Heart left ventricle (tissue), 16 donors: ENCODE measurements around the gene NDUFV1. TPM values are rescaled to one million over a fixed set of nuclear protein-coding genes. Genes with fewer than 3 reads are reported as not detected.
"Not testable (repeated sequence)": the region's sequence is repeated elsewhere in the genome, so short reads cannot be mapped to it uniquely, and the experiment has no call there.

Source experiments
- ATAC-seq, 4 donors: fragments of 200-7000 bp; cut with Tn5 transposase; one replicate each; pipeline ENCODE4 v1.9.1; 2020 to 2022; ENCODE audit warnings: moderate library complexity in 4 of 4, mild to moderate bottlenecking in 3 of 4, moderate number of reproducible peaks in 1 of 4
- DNase-seq, 5 donors: peaks; one replicate each; pipeline ENCODE4 v3.0.0-alpha.2; 2020
- H3K27ac ChIP-seq, 12 donors: fragments of 200-600 bp; sonication (generic) in 4 of 12; one replicate each; pipeline versions ENCODE4 v1.5.0 to v1.8.0; 2016 to 2022; ENCODE audit warnings: mild to moderate bottlenecking in 2 of 12
- H3K27me3 ChIP-seq, 9 donors: fragments of 200-600 bp; sonication (generic) in 2 of 9; one replicate each; pipeline versions ENCODE4 v1.5.1 to v1.8.0; 2016 to 2022; ENCODE audit warnings: mild to moderate bottlenecking in 3 of 9
- H3K36me3 ChIP-seq, 9 donors: fragments of 200-600 bp; sonication (generic) in 2 of 9; one replicate each; pipeline versions ENCODE4 v1.5.0 to v1.8.0; 2018 to 2022; ENCODE audit warnings: mild to moderate bottlenecking in 2 of 9
- H3K4me1 ChIP-seq, 12 donors: fragments of 200-600 bp; sonication (generic) in 4 of 12; one replicate each; pipeline versions ENCODE4 v1.5.0 to v1.8.0; 2016 to 2022; ENCODE audit warnings: mild to moderate bottlenecking in 3 of 12
- H3K4me3 ChIP-seq, 12 donors: fragments of 200-600 bp; sonication (generic) in 4 of 12; one replicate each; pipeline versions ENCODE4 v1.5.0 to v1.8.0; 2017 to 2022; ENCODE audit warnings: mild to moderate bottlenecking in 9 of 12, moderate library complexity in 4 of 12
- H3K9me3 ChIP-seq, 12 donors: fragments of 200-600 bp; sonication (generic) in 4 of 12; one replicate each; pipeline versions ENCODE4 v1.5.0 to v1.8.0; 2016 to 2022; ENCODE audit warnings: mild to moderate bottlenecking in 1 of 12
- POLR2A ChIP-seq, 2 donors: fragments of 450-650 bp; IDR thresholded peaks; one replicate each; pipeline ENCODE4 v1.6.1; 2017; ENCODE audit warnings: antibody characterized with exemption in 2 of 2, mild to moderate bottlenecking in 2 of 2, moderate library complexity in 2 of 2
- WGBS, 4 donors: extraction: QIAGEN DNeasy Blood & Tissue Kit in 2 of 4; methylation state at CpG; one replicate each; pipeline versions ENCODE4 v1.1.5 to v1.1.7; 2013 to 2018; 5-methylcytosine and 5-hydroxymethylcytosine counted together
- intact Hi-C, 10 donors: fragments of 100-400 bp; cut with DNase I; formaldehyde crosslinking; loops; one replicate each; pipeline versions ENCODE4 v1.11.1 to v1.14.2; 2022
- polyA plus RNA-seq, 2 donors: library from polyadenylated mRNA; stranded (reverse); fragments of 200-250 nt; gene quantifications; one replicate each; pipeline ENCODE4 v1.2.3, GENCODE V29; 2013
- total RNA-seq, 9 donors: library from RNA; depleted of rRNA in 2 of 9; stranded (reverse); fragments of >200 nt in 2 of 9; fragmentation: NEBNext Ultra II Directional in 3 of 9; extraction: Animal tissue kit (Norgen Biotek cat#: 25700) in 3 of 9; gene quantifications; one replicate each; pipeline versions ENCODE4 v1.1.0 to v1.2.4, GENCODE V29; 2016 to 2023
- TF ChIP-seq, protein P1 (sequence below), 12 donors: fragments of 200-600 bp; sonication (generic) in 4 of 12; IDR thresholded peaks; one replicate each; pipeline versions ENCODE4 v1.5.0 to v1.8.0; 2018 to 2022; ENCODE audit warnings: antibody characterized with exemption in 12 of 12, mild to moderate bottlenecking in 5 of 12
- donor health status: ischemic (EF 13 %, LVEDD 7.1; RV severe dilation, severe dysfunction).
- donor health status: healthy with polysubstance abuse.
- donor health status: DM: no; HTN: yes; CAD: no.
- donor health status: DM: no; HTN: no; CAD: no.
- donor health status: ischemic (EF 25% LVEDD 6.9; RV normal size, moderate dysfunction).
- donor health status: ischemic (EF 25% LVEDD 5.7; RV mildly dilated, moderate dysfunction).
- donor health status: healthy.
- donor health status: DM: yes; HTN: yes; CAD: no.
- donor health status: ischemic (EF 35%, LVEDD 5.7; RV mildly dilated, moderate dysfunction).
- donor health status: nonischemic (EF 11% LVEDD 7.7; RV severe dilation, severe dysfunction).
- donor health status: DM: yes; HTN: yes; CAD: no.
- donor health status: PGD.
- donor health status: ischemic (EF 29% LVEDD 5.4; RV normal size, mild dysfunction).
- donor health status: nonischemic (EF 23%, LVEDD 6.1; RV moderate dilation, normal function).

NDUFV1 gene
- total and polyA plus RNA-seq, 11 donors = 340 to 897 (median 540) TPM

GRCh38 chr11:67656278-67656922 is 49.7 kb downstream of the NDUFV1 start:
- intact Hi-C loops = loop anchor here in 4 of 10 donors (2.0 to 10.0 kb wide), 4 partner anchors 79 to 84 kb away; no protein-coding TSS in a partner anchor
- 89 to 96% (median 92%) methylated on average over 4 of the region's 4 CpGs for WGBS, 4 donors

DNA sequence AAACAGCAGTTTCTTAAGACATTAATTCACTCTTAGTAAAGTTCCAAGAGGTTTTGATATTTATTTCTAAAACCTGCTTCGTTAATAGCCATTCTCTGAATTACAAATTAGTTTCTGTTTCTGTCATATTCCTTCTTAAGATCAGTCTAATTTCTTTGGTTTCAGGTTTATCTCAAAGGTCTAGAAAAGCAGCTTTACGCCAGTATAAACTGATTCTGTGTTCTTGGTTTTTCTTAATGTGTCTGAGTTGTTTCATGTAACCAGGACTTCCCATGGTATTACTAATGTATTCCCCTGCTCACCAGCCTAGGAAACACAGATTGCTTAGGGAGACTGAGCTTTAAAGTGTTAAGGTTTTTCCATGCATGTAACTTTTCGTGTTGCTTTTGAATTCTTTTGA is 50.6 kb downstream of the NDUFV1 start:
- 44 to 52% (median 47%) methylated on average over 3 of the region's 3 CpGs for WGBS, 4 donors
- intact Hi-C loops = loop anchor here in 4 of 10 donors (2.0 to 10.0 kb wide), 4 partner anchors 80 to 85 kb away; no protein-coding TSS in a partner anchor

More at GRCh38 chr11:67656278-67656922, 49.7 kb downstream of the NDUFV1 start:
- H3K9me3 ChIP-seq = no peaks in the 10 kb centered on the region
- ATAC-seq (no peak), DNase-seq (peak in 1 of 5 donors; percentile 3)
- H3K27ac ChIP-seq = no peak overlapping the region
- TF ChIP-seq, protein P1, sequence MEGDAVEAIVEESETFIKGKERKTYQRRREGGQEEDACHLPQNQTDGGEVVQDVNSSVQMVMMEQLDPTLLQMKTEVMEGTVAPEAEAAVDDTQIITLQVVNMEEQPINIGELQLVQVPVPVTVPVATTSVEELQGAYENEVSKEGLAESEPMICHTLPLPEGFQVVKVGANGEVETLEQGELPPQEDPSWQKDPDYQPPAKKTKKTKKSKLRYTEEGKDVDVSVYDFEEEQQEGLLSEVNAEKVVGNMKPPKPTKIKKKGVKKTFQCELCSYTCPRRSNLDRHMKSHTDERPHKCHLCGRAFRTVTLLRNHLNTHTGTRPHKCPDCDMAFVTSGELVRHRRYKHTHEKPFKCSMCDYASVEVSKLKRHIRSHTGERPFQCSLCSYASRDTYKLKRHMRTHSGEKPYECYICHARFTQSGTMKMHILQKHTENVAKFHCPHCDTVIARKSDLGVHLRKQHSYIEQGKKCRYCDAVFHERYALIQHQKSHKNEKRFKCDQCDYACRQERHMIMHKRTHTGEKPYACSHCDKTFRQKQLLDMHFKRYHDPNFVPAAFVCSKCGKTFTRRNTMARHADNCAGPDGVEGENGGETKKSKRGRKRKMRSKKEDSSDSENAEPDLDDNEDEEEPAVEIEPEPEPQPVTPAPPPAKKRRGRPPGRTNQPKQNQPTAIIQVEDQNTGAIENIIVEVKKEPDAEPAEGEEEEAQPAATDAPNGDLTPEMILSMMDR (IDR thresholded peaks at IDR 0.05) = no peak
- TF ChIP-seq POLR2A (IDR thresholded peaks at IDR 0.05) = no peak
- H3K4me1 ChIP-seq = no peaks in the 10 kb centered on the region
- no peaks in the 10 kb centered on the region for H3K27me3 ChIP-seq
- no peaks in the 10 kb centered on the region for H3K36me3 ChIP-seq
- H3K4me3 ChIP-seq = no peak overlapping the region

DNA sequence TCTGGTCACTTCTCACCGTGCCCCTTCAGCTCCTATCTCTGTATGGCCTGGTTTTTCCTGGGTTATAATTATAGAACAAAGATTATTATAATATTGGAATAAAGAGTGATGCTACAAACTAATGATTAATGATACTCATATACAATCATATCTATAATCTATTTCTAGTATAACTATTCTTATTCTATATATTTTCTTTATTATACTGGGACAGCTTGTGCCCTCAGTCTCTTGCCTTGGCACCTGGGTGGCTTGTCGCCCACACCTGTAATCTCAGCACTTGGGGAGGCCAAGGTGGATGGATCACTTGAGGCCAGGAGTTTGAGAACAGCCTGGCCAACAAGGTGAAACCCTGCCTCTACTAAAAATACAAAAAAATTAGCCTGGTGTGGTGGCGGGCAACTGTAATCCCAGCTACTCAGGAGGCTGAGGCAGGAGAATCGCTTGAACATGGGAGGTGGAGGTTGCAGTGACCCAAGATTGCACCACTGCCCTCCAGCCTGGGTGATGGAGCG is 53.0 kb downstream of the NDUFV1 start:
- H3K4me1 ChIP-seq, H3K27ac ChIP-seq, DNase-seq, H3K36me3 ChIP-seq, H3K27me3 ChIP-seq, H3K9me3 ChIP-seq, ATAC-seq, H3K4me3 ChIP-seq: not testable (repeated sequence)
- intact Hi-C loops = loop anchor here in 5 of 10 donors (2.0 to 10.0 kb wide), 6 partner anchors 31 to 87 kb away; partner anchors contain the start of gene NUDT8 (in 1 of the 5)
- 55 to 67% (median 61%) methylated on average over 5 of the region's 5 CpGs for WGBS, 4 donors
- TF ChIP-seq, protein P1 (IDR thresholded peaks at IDR 0.05) = peak in 4 of 12 donors; percentile 6 to 40 (median 22)

More for the DNA sequence above, 50.6 kb downstream of the NDUFV1 start:
- Histone ChIP-seq H3K9me3 (no peaks in the 10 kb centered on the region), H3K27ac (no peak overlapping the region), H3K36me3 (no peaks in the 10 kb centered on the region), H3K27me3 (no peaks in the 10 kb centered on the region), H3K4me1 (no peaks in the 10 kb centered on the region), H3K4me3 (no peak overlapping the region)
- DNase-seq (no peak), ATAC-seq (no peak)
- TF ChIP-seq POLR2A (IDR thresholded peaks at IDR 0.05) = no peak
- TF ChIP-seq, protein P1 (IDR thresholded peaks at IDR 0.05) = no peak

GRCh38 chr11:67660752-67661151 is 54.0 kb downstream of the NDUFV1 start:
- H3K4me1 ChIP-seq, ATAC-seq, H3K27me3 ChIP-seq, H3K9me3 ChIP-seq, H3K27ac ChIP-seq, DNase-seq, H3K4me3 ChIP-seq, H3K36me3 ChIP-seq: not testable (repeated sequence)
- intact Hi-C loops = loop anchor here in 2 of 10 donors (5.0 to 10.0 kb wide), 2 partner anchors 48 to 86 kb away; no protein-coding TSS in a partner anchor
- WGBS, 4 donors = 62 to 79% (median 76%) methylated on average over 5 of the region's 5 CpGs

Other genes with a start within 250 kb of the NDUFV1 start
- gene CLCF1, start 233.3 kb upstream of the NDUFV1 start, total RNA-seq = 1 to 10 TPM in 5 of 9 donors, under 1 TPM in 4; 0.25 to 6.1 (median 1.7) TPM
- 10 to 100 TPM in 1 of 2 donors, under 1 TPM in 1; 0.99 to 17.1 TPM for gene CLCF1, start 233.3 kb upstream of the NDUFV1 start, polyA plus RNA-seq
- 1 to 10 TPM; 3.5 to 9.1 (median 5.8) TPM for gene RAD9A, start 214.9 kb upstream of the NDUFV1 start, total RNA-seq
- gene RAD9A, start 214.9 kb upstream of the NDUFV1 start, polyA plus RNA-seq = 1 to 10 TPM; 7.6 to 8.0 TPM
- gene PPP1CA, start 205.1 kb upstream of the NDUFV1 start, total RNA-seq = 100 to 1,000 TPM in 7 of 9 donors, 10 to 100 TPM in 2; 90.3 to 151 (median 105) TPM
- 100 to 1,000 TPM in 1 of 2 donors, 10 to 100 TPM in 1; 94.4 to 207 TPM for gene PPP1CA, start 205.1 kb upstream of the NDUFV1 start, polyA plus RNA-seq
- gene TBC1D10C, start 202.9 kb upstream of the NDUFV1 start, total RNA-seq = 10 to 100 TPM in 1 of 9 donors, 1 to 10 TPM in 4, under 1 TPM in 4; 0.14 to 14.2 (median 1.6) TPM
- under 1 TPM; 0.61 to 0.88 TPM for gene TBC1D10C, start 202.9 kb upstream of the NDUFV1 start, polyA plus RNA-seq
- gene CARNS1, start 191.3 kb upstream of the NDUFV1 start, total RNA-seq = 10 to 100 TPM in 5 of 9 donors, 1 to 10 TPM in 4; 3.5 to 33.6 (median 11.8) TPM
- 1 to 10 TPM in 1 of 2 donors, under 1 TPM in 1; 0.89 to 6.2 TPM for gene CARNS1, start 191.3 kb upstream of the NDUFV1 start, polyA plus RNA-seq
- gene RPS6KB2, start 178.4 kb upstream of the NDUFV1 start, total RNA-seq = 10 to 100 TPM; 19.3 to 32.8 (median 25.2) TPM
- gene RPS6KB2, start 178.4 kb upstream of the NDUFV1 start, polyA plus RNA-seq = 10 to 100 TPM; 33.3 to 36.0 TPM
- 10 to 100 TPM in 1 of 9 donors, 1 to 10 TPM in 4, under 1 TPM in 4; 0.50 to 11.0 (median 1.3) TPM for gene PTPRCAP, start 169.3 kb upstream of the NDUFV1 start, total RNA-seq
- gene PTPRCAP, start 169.3 kb upstream of the NDUFV1 start, polyA plus RNA-seq = 1 to 10 TPM; 1.1 to 1.4 TPM
- 10 to 100 TPM; 14.6 to 53.3 (median 21.2) TPM for gene CORO1B, start 163.5 kb upstream of the NDUFV1 start, total RNA-seq
- 10 to 100 TPM; 17.1 to 37.0 TPM for gene CORO1B, start 163.5 kb upstream of the NDUFV1 start, polyA plus RNA-seq
- not detected for gene GPR152, start 154.2 kb upstream of the NDUFV1 start, total RNA-seq
- not detected for gene GPR152, start 154.2 kb upstream of the NDUFV1 start, polyA plus RNA-seq
- 1 to 10 TPM in 3 of 9 donors, under 1 TPM in 5, not detected in 1; 0.25 to 4.2 (median 0.61) TPM for gene CABP4, start 151.6 kb upstream of the NDUFV1 start, total RNA-seq
- gene CABP4, start 151.6 kb upstream of the NDUFV1 start, polyA plus RNA-seq = under 1 TPM; 0.44 to 0.57 TPM
- gene TMEM134, start 137.7 kb upstream of the NDUFV1 start, total RNA-seq = 100 to 1,000 TPM in 2 of 9 donors, 10 to 100 TPM in 7; 67.0 to 146 (median 77.2) TPM
- 10 to 100 TPM; 83.6 to 86.8 TPM for gene TMEM134, start 137.7 kb upstream of the NDUFV1 start, polyA plus RNA-seq
- gene AIP, start 123.9 kb upstream of the NDUFV1 start, total RNA-seq = 10 to 100 TPM; 41.7 to 69.2 (median 53.0) TPM
- 10 to 100 TPM; 73.1 to 96.4 TPM for gene AIP, start 123.9 kb upstream of the NDUFV1 start, polyA plus RNA-seq
- 10 to 100 TPM; 24.9 to 69.1 (median 34.3) TPM for gene PITPNM1, start 101.6 kb upstream of the NDUFV1 start, total RNA-seq
- 10 to 100 TPM; 24.2 to 59.9 TPM for gene PITPNM1, start 101.6 kb upstream of the NDUFV1 start, polyA plus RNA-seq
- 100 to 1,000 TPM in 2 of 9 donors, 10 to 100 TPM in 7; 37.0 to 123 (median 59.3) TPM for gene CDK2AP2, start 98.8 kb upstream of the NDUFV1 start, total RNA-seq
- 100 to 1,000 TPM in 1 of 2 donors, 10 to 100 TPM in 1; 82.7 to 461 TPM for gene CDK2AP2, start 98.8 kb upstream of the NDUFV1 start, polyA plus RNA-seq
- gene CABP2, start 83.5 kb upstream of the NDUFV1 start, total RNA-seq = not detected
- not detected for gene CABP2, start 83.5 kb upstream of the NDUFV1 start, polyA plus RNA-seq
- 100 to 1,000 TPM; 294 to 830 (median 341) TPM for gene GSTP1, start 23.1 kb upstream of the NDUFV1 start, total RNA-seq
- 100 to 1,000 TPM; 549 to 576 TPM for gene GSTP1, start 23.1 kb upstream of the NDUFV1 start, polyA plus RNA-seq
- gene NUDT8, start 23.0 kb downstream of the NDUFV1 start, total RNA-seq = 10 to 100 TPM; 35.6 to 85.1 (median 49.3) TPM
- 100 to 1,000 TPM in 1 of 2 donors, 10 to 100 TPM in 1; 29.1 to 110 TPM for gene NUDT8, start 23.0 kb downstream of the NDUFV1 start, polyA plus RNA-seq
- gene TBX10, start 32.8 kb downstream of the NDUFV1 start, total RNA-seq = under 1 TPM in 1 of 9 donors, not detected in 8; 0.30 TPM
- gene TBX10, start 32.8 kb downstream of the NDUFV1 start, polyA plus RNA-seq = under 1 TPM in 1 of 2 donors, not detected in 1; 0.11 TPM
- gene ACY3, start 43.8 kb downstream of the NDUFV1 start, total RNA-seq = not detected
- gene ACY3, start 43.8 kb downstream of the NDUFV1 start, polyA plus RNA-seq = not detected
- gene ALDH3B2, start 67.7 kb downstream of the NDUFV1 start, total RNA-seq = not detected
- not detected for gene ALDH3B2, start 67.7 kb downstream of the NDUFV1 start, polyA plus RNA-seq